ENCODE data around the gene RNF126.

GRCh38 chr19:610071-610800, 52.8 kb downstream of the RNF126 start:
- TF ChIP-seq CTCF (IDR thresholded peaks at IDR 0.05; ENCODE audit: poor library complexity) (no peak), EZH2 (IDR thresholded peaks at IDR 0.05; ENCODE audit: borderline replicate concordance) (no peak)

Measured in hepatocyte (in vitro differentiated cells).